Heart right ventricle (tissue), 16 donors: ENCODE results near the gene TMEM271. TPM values are rescaled to one million over a fixed set of nuclear protein-coding genes. Genes with fewer than 3 reads are reported as not detected.

Source experiments
- ATAC-seq, 8 donors: fragments of 200-7000 bp; cut with Tn5 transposase; one replicate each; pipeline ENCODE4 v1.9.1; 2020; ENCODE audit warnings: mild to moderate bottlenecking in 8 of 8, moderate library complexity in 8 of 8, moderate number of reproducible peaks in 1 of 8
- DNase-seq, 2 donors: peaks; one replicate each; pipeline ENCODE4 v3.0.0-alpha.2; 2020
- H3K27ac ChIP-seq, 10 donors: fragments of 200-600 bp; sonication (generic) in 2 of 10; one replicate each; pipeline versions ENCODE4 v1.5.0 to v1.8.0; 2020 to 2022; ENCODE audit warnings: mild to moderate bottlenecking in 3 of 10
- H3K27me3 ChIP-seq, 7 donors: fragments of 200-600 bp; one replicate each; pipeline ENCODE4 v1.8.0; 2021 to 2022; ENCODE audit warnings: mild to moderate bottlenecking in 2 of 7
- H3K36me3 ChIP-seq, 9 donors: fragments of 200-600 bp; sonication (generic) in 1 of 9; one replicate each; pipeline versions ENCODE4 v1.5.0 to v1.8.0; 2020 to 2022; ENCODE audit warnings: mild to moderate bottlenecking in 2 of 9
- H3K4me1 ChIP-seq, 9 donors: fragments of 200-600 bp; sonication (generic) in 1 of 9; one replicate each; pipeline versions ENCODE4 v1.5.0 to v1.8.0; 2020 to 2022; ENCODE audit warnings: mild to moderate bottlenecking in 4 of 9
- H3K4me3 ChIP-seq, 10 donors: fragments of 200-600 bp; sonication (generic) in 2 of 10; one replicate each; pipeline versions ENCODE4 v1.5.0 to v1.8.0; 2020 to 2022; ENCODE audit warnings: mild to moderate bottlenecking in 7 of 10, moderate library complexity in 2 of 10
- H3K9me3 ChIP-seq, 11 donors: fragments of 200-600 bp in 10 of 11; sonication (generic) in 2 of 11; one replicate each; pipeline versions ENCODE4 v1.5.0 to v1.8.0; 2013 to 2022; ENCODE audit warnings: mild to moderate bottlenecking in 2 of 11, control low read depth in 1 of 11, moderate library complexity in 1 of 11
- WGBS, 2 donors: extraction: QIAGEN DNeasy Blood & Tissue Kit; methylation state at CpG; one replicate each; pipeline ENCODE4 v1.1.7; 2013; ENCODE audit warnings: inconsistent platforms in 1 of 2; 5-methylcytosine and 5-hydroxymethylcytosine counted together
- intact Hi-C, 10 donors: fragments of 100-400 bp; cut with DNase I; formaldehyde crosslinking; loops; one replicate each; pipeline versions ENCODE4 v1.11.1 to v1.14.2; 2022
- polyA plus RNA-seq, 2 donors: library from polyadenylated mRNA; stranded (reverse); fragments of 200-250 nt; gene quantifications; one replicate each; pipeline ENCODE4 v1.2.3, GENCODE V29; 2013
- total RNA-seq, 10 donors: library from RNA; stranded (reverse); fragmentation: NEBNext Ultra II Directional in 3 of 10; extraction: Animal tissue kit (Norgen Biotek cat#: 25700) in 3 of 10; gene quantifications; one replicate each; pipeline versions ENCODE4 v1.2.1 to v1.2.4, GENCODE V29; 2021 to 2023
- TF ChIP-seq, protein P1 (sequence below), 9 donors: fragments of 200-600 bp; sonication (generic) in 2 of 9; IDR thresholded peaks; one replicate each; pipeline versions ENCODE4 v1.5.0 to v1.8.0; 2021 to 2022; ENCODE audit warnings: antibody characterized with exemption in 9 of 9, mild to moderate bottlenecking in 5 of 9, moderate library complexity in 1 of 9
- donor health status: Arrhythmogenic right ventricular cardiomyopathy.
- donor health status: ischemic (EF 13 %, LVEDD 7.1; RV severe dilation, severe dysfunction).
- donor health status: healthy with polysubstance abuse.
- donor health status: DM: no; HTN: yes; CAD: no.
- donor health status: DM: no; HTN: no; CAD: no.
- donor health status: ischemic (EF 25% LVEDD 6.9; RV normal size, moderate dysfunction).
- donor health status: ischemic (EF 25% LVEDD 5.7; RV mildly dilated, moderate dysfunction).
- donor health status: healthy.
- donor health status: DM: yes; HTN: yes; CAD: no.
- donor health status: Ischemic cardiomyopathy.
- donor health status: ischemic (EF 35%, LVEDD 5.7; RV mildly dilated, moderate dysfunction).
- donor health status: nonischemic (EF 11% LVEDD 7.7; RV severe dilation, severe dysfunction).
- donor health status: DM: yes; HTN: yes; CAD: no.
- donor health status: PGD.
- donor health status: ischemic (EF 29% LVEDD 5.4; RV normal size, mild dysfunction).
- donor health status: nonischemic (EF 23%, LVEDD 6.1; RV moderate dilation, normal function).

The TMEM271 gene
- total and polyA plus RNA-seq, 12 donors = not detected

DNA sequence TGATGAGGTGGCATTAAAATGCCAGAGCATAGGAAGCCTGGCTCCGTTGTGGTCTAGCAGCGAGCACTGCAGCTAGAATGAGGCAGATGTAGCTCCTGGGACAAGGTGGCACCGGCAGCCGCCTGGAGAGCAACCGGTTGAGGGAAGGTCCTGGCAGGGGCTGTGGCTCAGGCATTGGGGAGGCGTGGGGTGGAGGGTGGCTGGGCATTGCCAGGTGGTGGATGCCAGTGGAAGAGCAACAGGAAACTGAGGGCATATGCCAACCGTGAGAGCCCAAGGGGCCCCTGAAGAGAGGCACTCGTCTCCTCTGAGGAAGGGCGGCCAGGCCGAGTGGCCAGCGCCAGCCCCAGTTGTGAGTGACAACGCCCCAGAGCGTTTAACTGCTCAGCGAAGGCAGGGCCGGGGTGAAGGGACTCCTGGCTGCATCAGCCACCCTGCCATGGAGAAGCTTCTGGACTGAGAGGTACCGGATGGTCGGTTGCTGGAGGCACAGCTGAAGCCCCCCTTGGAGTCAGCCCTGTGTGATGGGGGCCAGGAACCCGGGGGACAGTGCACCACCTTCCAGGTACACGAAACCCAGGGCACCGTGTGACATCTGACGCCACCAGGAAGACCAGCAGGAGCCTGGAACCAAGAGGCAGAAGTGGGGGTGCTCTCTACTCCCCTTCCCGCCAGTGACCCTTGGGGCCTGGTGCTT, 36.1 kb upstream of the TMEM271 start:
- Histone ChIP-seq H3K27ac (no peak overlapping the region), H3K36me3 (no peaks in the 10 kb centered on the region), H3K9me3 (peaks cover 0 to 12% (median 0%) of the 10 kb centered on the region in 11 donors), H3K27me3 (peaks cover 0 to 32% (median 16%) of the 10 kb centered on the region in 7 donors), H3K4me3 (no peak overlapping the region), H3K4me1 (no peaks in the 10 kb centered on the region)
- intact Hi-C loops = no loop called here
- peak in 1 of 8 donors; percentile 34 for ATAC-seq
- TF ChIP-seq, protein P1, sequence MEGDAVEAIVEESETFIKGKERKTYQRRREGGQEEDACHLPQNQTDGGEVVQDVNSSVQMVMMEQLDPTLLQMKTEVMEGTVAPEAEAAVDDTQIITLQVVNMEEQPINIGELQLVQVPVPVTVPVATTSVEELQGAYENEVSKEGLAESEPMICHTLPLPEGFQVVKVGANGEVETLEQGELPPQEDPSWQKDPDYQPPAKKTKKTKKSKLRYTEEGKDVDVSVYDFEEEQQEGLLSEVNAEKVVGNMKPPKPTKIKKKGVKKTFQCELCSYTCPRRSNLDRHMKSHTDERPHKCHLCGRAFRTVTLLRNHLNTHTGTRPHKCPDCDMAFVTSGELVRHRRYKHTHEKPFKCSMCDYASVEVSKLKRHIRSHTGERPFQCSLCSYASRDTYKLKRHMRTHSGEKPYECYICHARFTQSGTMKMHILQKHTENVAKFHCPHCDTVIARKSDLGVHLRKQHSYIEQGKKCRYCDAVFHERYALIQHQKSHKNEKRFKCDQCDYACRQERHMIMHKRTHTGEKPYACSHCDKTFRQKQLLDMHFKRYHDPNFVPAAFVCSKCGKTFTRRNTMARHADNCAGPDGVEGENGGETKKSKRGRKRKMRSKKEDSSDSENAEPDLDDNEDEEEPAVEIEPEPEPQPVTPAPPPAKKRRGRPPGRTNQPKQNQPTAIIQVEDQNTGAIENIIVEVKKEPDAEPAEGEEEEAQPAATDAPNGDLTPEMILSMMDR (IDR thresholded peaks at IDR 0.05) = no peak
- 76 to 84% methylated on average over 22 of the region's 22 CpGs for WGBS, 2 donors
- no peak for DNase-seq

DNA sequence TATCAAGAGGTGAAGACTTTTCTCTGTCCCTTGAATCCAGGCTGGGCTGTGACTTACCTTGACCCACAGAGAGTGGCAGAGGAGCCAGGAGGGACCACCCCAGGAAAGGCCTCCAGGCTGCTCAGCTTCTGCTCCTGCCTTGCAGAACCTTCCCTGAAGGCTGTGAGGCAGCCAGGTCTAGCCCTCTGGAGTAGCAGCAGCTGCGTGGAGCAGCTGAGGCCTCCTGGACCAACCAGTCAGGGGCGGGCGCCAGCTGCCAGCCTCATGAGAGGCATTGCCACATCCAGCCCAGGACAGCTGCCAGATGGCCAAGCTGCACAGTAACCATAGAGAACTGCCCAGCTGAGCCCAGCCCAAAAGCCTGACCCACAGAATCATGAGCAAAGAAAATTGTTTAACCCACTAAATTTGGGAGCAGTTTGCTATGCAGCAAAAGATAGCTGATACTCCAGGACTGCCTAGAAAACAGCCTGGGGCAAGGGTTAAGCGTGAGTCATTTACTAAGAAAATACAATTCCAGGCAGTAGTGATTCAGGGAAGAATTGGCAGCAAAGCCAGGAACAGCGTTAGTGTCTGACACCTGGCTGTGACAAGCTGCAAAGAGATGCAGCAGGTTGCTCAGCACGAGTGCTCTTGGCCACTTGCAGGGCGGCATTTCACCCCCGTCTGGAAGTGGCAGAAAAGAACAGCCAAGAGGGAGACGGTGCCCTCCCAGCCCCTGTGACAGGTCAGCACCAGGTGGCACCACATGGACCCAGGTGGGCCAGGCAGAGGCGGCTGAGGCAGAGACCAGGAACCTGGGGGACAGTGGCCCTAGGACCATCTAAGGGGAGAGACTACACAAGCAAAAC, 34.5 kb upstream of the TMEM271 start:
- Histone ChIP-seq H3K27me3 (peaks cover 0 to 35% (median 20%) of the 10 kb centered on the region in 7 donors), H3K36me3 (no peaks in the 10 kb centered on the region), H3K27ac (no peak overlapping the region), H3K4me3 (no peak overlapping the region), H3K9me3 (peaks cover 0 to 12% (median 0%) of the 10 kb centered on the region in 11 donors), H3K4me1 (no peaks in the 10 kb centered on the region)
- intact Hi-C loops = no loop called here
- ATAC-seq = no peak
- no peak for DNase-seq
- WGBS, 2 donors = 57 to 60% methylated on average over 10 of the region's 10 CpGs
- TF ChIP-seq, protein P1 (IDR thresholded peaks at IDR 0.05) = no peak

DNA sequence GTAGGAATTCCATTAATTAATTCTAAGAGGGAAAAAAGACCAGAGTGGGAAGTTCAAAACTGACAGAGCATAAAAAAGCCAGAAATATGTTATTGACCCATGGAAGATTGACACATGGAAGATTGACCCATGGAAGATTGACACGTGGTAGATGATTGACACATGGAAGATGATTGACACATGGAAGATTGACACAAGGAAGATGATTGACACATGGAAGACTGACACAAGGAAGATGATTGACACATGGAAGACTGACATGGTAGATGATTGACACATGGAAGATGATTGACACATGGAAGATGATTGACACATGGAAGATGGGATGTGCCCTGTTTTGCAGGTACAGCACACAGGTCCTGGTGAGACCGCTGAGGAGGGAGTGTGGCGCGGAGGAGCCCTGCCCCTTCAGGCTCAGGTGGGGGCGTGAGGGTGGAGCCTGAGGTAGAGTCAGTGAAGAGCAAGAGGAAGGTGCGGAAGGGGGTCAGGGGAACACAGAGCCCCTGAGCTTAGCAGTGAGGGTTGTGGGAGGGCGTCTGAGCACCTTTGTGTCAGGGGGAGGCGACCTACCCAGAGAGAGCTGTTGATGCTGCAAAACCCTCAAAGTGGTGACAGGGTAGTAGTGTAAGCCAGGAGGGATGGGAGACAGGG, 33.4 kb upstream of the TMEM271 start:
- TF ChIP-seq, protein P1 (IDR thresholded peaks at IDR 0.05) = no peak
- no peak overlapping the region for H3K4me3 ChIP-seq
- 71 to 76% methylated on average over 8 of the region's 8 CpGs for WGBS, 2 donors
- peaks cover 0 to 31% (median 20%) of the 10 kb centered on the region in 7 donors for H3K27me3 ChIP-seq
- no peaks in the 10 kb centered on the region for H3K4me1 ChIP-seq
- intact Hi-C loops = no loop called here
- no peaks in the 10 kb centered on the region for H3K36me3 ChIP-seq
- ATAC-seq (no peak), DNase-seq (no peak)
- no peak overlapping the region for H3K27ac ChIP-seq
- peaks cover 0 to 12% (median 0%) of the 10 kb centered on the region in 11 donors for H3K9me3 ChIP-seq

DNA sequence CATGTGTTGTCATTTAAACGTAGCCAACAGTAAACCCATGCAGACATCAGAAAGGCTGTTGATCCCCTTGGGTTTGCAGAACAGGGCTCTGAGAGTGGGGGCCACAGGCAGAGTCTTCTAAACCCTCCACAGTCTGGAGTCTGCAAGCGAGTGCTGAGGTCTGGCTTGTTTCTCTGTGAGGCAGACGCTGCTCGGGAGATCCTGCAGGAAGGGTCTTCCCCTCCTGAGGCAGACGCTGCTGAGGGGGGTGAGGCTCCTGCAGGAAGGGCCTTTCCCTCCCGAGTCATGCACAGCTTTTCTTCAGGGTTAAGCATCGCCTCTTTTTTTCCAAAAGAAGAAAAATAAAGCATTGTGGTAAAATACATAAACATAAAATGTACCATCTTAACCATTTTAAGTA, 32.1 kb upstream of the TMEM271 start:
- Histone ChIP-seq H3K27ac (no peak overlapping the region), H3K4me1 (no peaks in the 10 kb centered on the region), H3K36me3 (no peaks in the 10 kb centered on the region), H3K9me3 (peaks cover 0 to 12% (median 0%) of the 10 kb centered on the region in 11 donors), H3K27me3 (peaks cover 0 to 26% (median 20%) of the 10 kb centered on the region in 7 donors), H3K4me3 (no peak overlapping the region)
- no peak for DNase-seq
- TF ChIP-seq, protein P1 (IDR thresholded peaks at IDR 0.05) = no peak
- intact Hi-C loops = no loop called here
- ATAC-seq = no peak
- WGBS, 2 donors = 36 to 39% methylated on average over 7 of the region's 7 CpGs
